NT2/D1 (cell line): ENCODE data around the gene ROBO1.

Experiments used
- SUZ12 ChIP-seq: IDR thresholded peaks from 2 replicates; pipeline ENCODE4 v1.6.1; 2011; ENCODE audit not compliant: insufficient read length, insufficient read depth; ENCODE audit errors: extremely low read depth
- ZNF274 ChIP-seq: IDR thresholded peaks from 2 replicates; pipeline ENCODE4 v1.6.1; 2011; ENCODE audit warnings: mild to moderate bottlenecking, low read depth, low read length

GRCh38 chr3:79258479-79258878, 509.3 kb downstream of the ROBO1 start:
- TF ChIP-seq ZNF274 (no peak), SUZ12 (no peak)
